A673 (cell line): ENCODE data around the gene SPEG.

ENCODE experiments used
- CTCF ChIP-seq: fragments of 300-800, 200-600 bp; sonication (generic); conservative IDR thresholded peaks from 2 replicates; pipeline ENCODE4 v1.5.1; 2017; ENCODE audit warnings: low read depth, mild to moderate bottlenecking, antibody characterized with exemption, low read length, moderate library complexity, mixed read lengths
- EZH2 ChIP-seq: fragments of 200-600 bp; sonication (generic); IDR thresholded peaks from 2 replicates; pipeline ENCODE4 v1.6.1; 2017; ENCODE audit warnings: borderline replicate concordance, low read depth, mild to moderate bottlenecking, mixed read lengths, antibody characterized with exemption, low read length; ENCODE audit not compliant: poor library complexity, severe bottlenecking

- TF ChIP-seq CTCF (no peak), EZH2 (no peak)
Observed at GRCh38 chr2:219445220-219445640, 10.6 kb downstream of the SPEG start.
